ENCODE data around the gene CCND2.

The CCND2 gene

GRCh38 chr12:4293299-4293965 lies 19.9 kb downstream of the CCND2 start:
- DNase-seq, result no peak

- DNase-seq, result no peak
These were observed 20.5 kb downstream of the CCND2 start for GRCh38 chr12:4293966-4294505.

GRCh38 chr12:4296751-4297150 lies 23.2 kb downstream of the CCND2 start:
- DNase-seq, result no peak

- DNase-seq, result no peak
These were observed 24.1 kb downstream of the CCND2 start for GRCh38 chr12:4297617-4298016.

GRCh38 chr12:4300883-4301282 lies 27.3 kb downstream of the CCND2 start:
- no peak for DNase-seq

GRCh38 chr12:4301932-4302501 lies 28.5 kb downstream of the CCND2 start:
- no peak for DNase-seq

- DNase-seq, result no peak
These were observed 29.3 kb downstream of the CCND2 start for GRCh38 chr12:4302881-4303280.

- no peak for DNase-seq
These were observed 30.2 kb downstream of the CCND2 start for GRCh38 chr12:4303750-4304149.

- DNase-seq, result peak; percentile 4
These were observed 34.2 kb downstream of the CCND2 start for GRCh38 chr12:4307593-4308333.

GRCh38 chr12:4308334-4308950 lies 34.9 kb downstream of the CCND2 start:
- no peak for DNase-seq

- no peak for DNase-seq
These were observed 38.2 kb downstream of the CCND2 start for GRCh38 chr12:4311776-4312175.

- DNase-seq, result no peak
These were observed 38.7 kb downstream of the CCND2 start for GRCh38 chr12:4312251-4312650.

GRCh38 chr12:4320497-4320852 lies 46.9 kb downstream of the CCND2 start:
- no peak for DNase-seq

- DNase-seq, result peak; percentile 44
These were observed 47.5 kb downstream of the CCND2 start, which contains the start of gene TIGAR for GRCh38 chr12:4320853-4321701. TSS of gene TIGAR (plus strand) at chr12:4321213. CDS start at chr12:4321272, 59 bp downstream.

GRCh38 chr12:4322726-4323125 lies 49.2 kb downstream of the CCND2 start:
- DNase-seq, result no peak
